Karpas-422 (cell line): ENCODE results near the gene C17orf107. TPM values are rescaled to one million over a fixed set of nuclear protein-coding genes. Genes with fewer than 3 reads are reported as not detected.
A peak's percentile ranks its signal among the peaks of the same experiment; 100 is the strongest.

Experiments
- DNase-seq: peaks from one replicate; pipeline ENCODE4 v3.0.0-alpha.2; 2015
- H2AFZ ChIP-seq: fragments of 200-600 bp; sonication (generic); 2 replicates; pipeline ENCODE4 v1.6.1; 2014; ENCODE audit warnings: antibody characterized with exemption, low read length, mixed read lengths
- H3K27ac ChIP-seq: fragments of 200-600 bp; sonication (generic); 2 replicates; pipeline ENCODE4 v1.5.1; 2014; ENCODE audit warnings: mild to moderate bottlenecking, low read length, moderate library complexity
- H3K27me3 ChIP-seq: fragments of 200-600 bp; sonication (generic); 2 replicates; pipeline ENCODE4 v1.6.1; 2014; ENCODE audit warnings: low read length, mixed read lengths
- H3K36me3 ChIP-seq: fragments of 200-600 bp; sonication (generic); 2 replicates; pipeline ENCODE4 v1.6.1; 2014; ENCODE audit warnings: low read length, mixed read lengths; ENCODE audit not compliant: insufficient read depth
- H3K4me1 ChIP-seq: fragments of 200-600 bp; sonication (generic); 2 replicates; pipeline ENCODE4 v1.6.1; 2014; ENCODE audit warnings: mild to moderate bottlenecking, low read length, mixed read lengths
- H3K4me2 ChIP-seq: fragments of 200-600 bp; sonication (generic); 2 replicates; pipeline ENCODE4 v1.6.1; 2014; ENCODE audit warnings: low read length, low read depth, mild to moderate bottlenecking; ENCODE audit not compliant: poor library complexity, severe bottlenecking
- H3K4me3 ChIP-seq: fragments of 200-600 bp; sonication (generic); 2 replicates; pipeline ENCODE4 v1.5.1; 2014; ENCODE audit warnings: mild to moderate bottlenecking, antibody characterized with exemption, low read length, mixed read lengths
- H3K79me2 ChIP-seq: fragments of 200-600 bp; sonication (generic); 2 replicates; pipeline ENCODE4 v1.6.1; 2014; ENCODE audit warnings: mild to moderate bottlenecking, low read length, mixed read lengths
- H3K9ac ChIP-seq: fragments of 200-600 bp; sonication (generic); 2 replicates; pipeline ENCODE4 v1.6.0; 2014; ENCODE audit warnings: low read length
- H3K9me2 ChIP-seq: fragments of 200-600 bp; sonication (generic), shearing (Covaris generic); replicated peaks from 2 replicates; pipeline ENCODE4 v1.6.0; 2014; ENCODE audit warnings: mild to moderate bottlenecking, low read length, moderate library complexity; ENCODE audit not compliant: insufficient read depth
- H3K9me3 ChIP-seq: fragments of 300-700, 200-600 bp; sonication (generic); 2 replicates; pipeline ENCODE4 v1.6.1; 2014; ENCODE audit warnings: low read length, mixed read lengths
- H4K20me1 ChIP-seq: fragments of 200-600 bp; sonication (generic); 2 replicates; pipeline ENCODE4 v1.6.1; 2014; ENCODE audit warnings: mild to moderate bottlenecking, antibody characterized with exemption, low read length, low read depth; ENCODE audit not compliant: insufficient read depth
- total RNA-seq: library from RNA; depleted of rRNA; stranded (reverse); fragments of >200 nt; shearing (Covaris generic); gene quantifications from 2 replicates; pipeline ENCODE4 v1.2.3, GENCODE V29; 2014; ENCODE audit warnings: low replicate concordance

The C17orf107 gene
- total RNA-seq, 1 experiment from 2014 or later, result 0.26 TPM

DNA sequence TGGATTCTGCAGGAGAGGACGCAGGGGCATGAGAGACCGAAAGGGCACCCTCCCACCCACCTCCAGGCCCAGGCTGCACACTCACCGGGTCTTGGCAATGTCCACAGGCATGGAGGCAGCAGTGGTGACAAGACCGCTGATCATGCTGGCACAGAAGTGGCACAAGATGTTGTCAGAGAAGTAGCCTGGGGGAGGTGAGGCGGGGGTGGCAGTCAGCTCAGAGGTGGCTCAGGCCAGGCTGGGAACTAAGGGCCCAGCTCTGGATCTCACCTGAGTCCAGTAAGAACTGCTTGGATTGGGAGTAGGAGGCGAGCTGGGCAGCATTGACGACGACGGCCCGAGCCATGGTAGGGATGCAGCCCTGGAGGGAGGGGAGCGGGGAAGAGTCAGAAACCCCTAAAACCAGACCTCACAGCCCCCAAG, 38.7 kb downstream of the C17orf107 start:
- Histone ChIP-seq H3K9me3 (no peaks in the 10 kb centered on the region), H3K9ac (peak overlapping the region; percentile 95), H3K9me2 (no peaks in the 10 kb centered on the region), H3K4me3 (peak overlapping the region; percentile 96; the same call in 1 of the 2 replicates), H3K27me3 (no peaks in the 10 kb centered on the region), H4K20me1 (no peaks in the 10 kb centered on the region; the same call in 1 of the 2 replicates), H3K79me2 (peaks cover 55% of the 10 kb centered on the region), H2AFZ (no peak overlapping the region), H3K4me2 (peak overlapping the region; percentile 92), H3K36me3 (peaks cover 19% of the 10 kb centered on the region), H3K4me1 (peaks cover 28% of the 10 kb centered on the region), H3K27ac (no peak overlapping the region)
- no peak for DNase-seq

DNA sequence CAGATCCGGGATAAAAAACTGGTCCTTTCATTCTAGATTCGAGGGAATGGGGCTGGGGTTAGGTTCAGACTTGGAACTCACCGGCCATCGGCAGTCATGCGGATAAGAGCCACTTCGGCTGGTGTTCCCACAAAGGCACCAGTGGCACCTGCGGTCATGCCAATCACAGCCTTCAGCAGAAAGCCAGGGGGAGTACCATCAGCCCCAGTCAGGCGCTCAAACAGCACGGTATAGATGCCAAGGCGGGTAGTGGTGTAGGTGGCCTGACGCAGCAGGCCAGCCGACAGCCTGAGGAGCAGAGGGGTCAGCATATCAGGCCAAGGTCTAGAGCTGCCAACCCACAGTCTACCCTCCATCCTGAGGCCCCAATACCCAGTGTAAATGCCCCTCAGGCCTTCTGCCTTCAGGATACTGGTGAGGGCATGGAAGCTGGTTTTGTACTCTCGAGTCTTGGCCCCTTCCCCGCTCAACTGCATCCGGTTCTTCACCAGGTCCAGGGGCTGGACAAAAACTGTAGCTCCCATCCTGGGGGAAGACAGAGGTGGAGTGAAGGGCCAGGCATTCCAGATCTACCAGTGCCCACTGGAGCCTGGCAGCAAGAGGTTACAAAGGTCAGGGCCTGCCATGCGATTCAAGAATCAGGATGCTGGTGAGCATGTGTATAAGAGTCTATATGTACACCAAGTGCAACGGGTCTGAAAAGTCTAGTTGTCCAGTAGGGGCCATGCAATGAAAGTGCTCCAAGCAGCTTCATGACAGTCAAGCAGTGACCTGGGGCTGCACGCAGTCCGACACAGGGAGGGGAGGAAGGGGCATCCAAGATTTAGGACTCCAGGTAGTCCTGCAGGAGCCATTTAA, 39.6 kb downstream of the C17orf107 start:
- Histone ChIP-seq H3K79me2 (peaks cover 56% of the 10 kb centered on the region), H3K27me3 (no peaks in the 10 kb centered on the region), H3K4me3 (peak overlapping the region; percentile 96), H3K9me3 (no peaks in the 10 kb centered on the region), H4K20me1 (no peaks in the 10 kb centered on the region; the same call in 1 of the 2 replicates), H3K27ac (peak overlapping the region; percentile 82), H2AFZ (peak overlapping the region; percentile 44; the same call in 1 of the 2 replicates), H3K9me2 (no peaks in the 10 kb centered on the region), H3K36me3 (peaks cover 24% of the 10 kb centered on the region), H3K9ac (peak overlapping the region; percentile 95), H3K4me1 (peaks cover 36% of the 10 kb centered on the region), H3K4me2 (peak overlapping the region; percentile 92)
- DNase-seq, result peak; percentile 68

DNA sequence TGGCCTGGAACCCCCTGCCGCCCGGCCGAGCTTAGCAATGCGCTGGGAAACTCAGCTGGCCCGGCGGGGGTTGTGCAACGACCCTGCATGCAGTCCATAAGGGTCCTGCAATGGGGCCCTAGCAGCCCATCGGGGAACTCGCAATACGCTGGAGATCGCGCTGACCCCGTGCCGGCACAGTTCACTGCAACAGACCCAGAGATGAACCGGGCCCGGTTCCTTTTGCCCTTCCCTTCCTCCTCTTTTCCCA, 40.1 kb downstream of the C17orf107 start:
- Histone ChIP-seq H3K9me3 (no peaks in the 10 kb centered on the region), H3K27me3 (no peaks in the 10 kb centered on the region), H3K9me2 (no peaks in the 10 kb centered on the region), H3K4me3 (peak overlapping the region; percentile 96), H3K4me1 (peaks cover 42% of the 10 kb centered on the region), H3K27ac (peak overlapping the region; percentile 82), H3K79me2 (peaks cover 56% of the 10 kb centered on the region), H2AFZ (peak overlapping the region; percentile 44; the same call in 1 of the 2 replicates), H4K20me1 (peaks cover 2% of the 10 kb centered on the region; the same call in 1 of the 2 replicates), H3K4me2 (peak overlapping the region; percentile 92), H3K36me3 (peaks cover 24% of the 10 kb centered on the region), H3K9ac (peak overlapping the region; percentile 95)
- no peak for DNase-seq

DNA sequence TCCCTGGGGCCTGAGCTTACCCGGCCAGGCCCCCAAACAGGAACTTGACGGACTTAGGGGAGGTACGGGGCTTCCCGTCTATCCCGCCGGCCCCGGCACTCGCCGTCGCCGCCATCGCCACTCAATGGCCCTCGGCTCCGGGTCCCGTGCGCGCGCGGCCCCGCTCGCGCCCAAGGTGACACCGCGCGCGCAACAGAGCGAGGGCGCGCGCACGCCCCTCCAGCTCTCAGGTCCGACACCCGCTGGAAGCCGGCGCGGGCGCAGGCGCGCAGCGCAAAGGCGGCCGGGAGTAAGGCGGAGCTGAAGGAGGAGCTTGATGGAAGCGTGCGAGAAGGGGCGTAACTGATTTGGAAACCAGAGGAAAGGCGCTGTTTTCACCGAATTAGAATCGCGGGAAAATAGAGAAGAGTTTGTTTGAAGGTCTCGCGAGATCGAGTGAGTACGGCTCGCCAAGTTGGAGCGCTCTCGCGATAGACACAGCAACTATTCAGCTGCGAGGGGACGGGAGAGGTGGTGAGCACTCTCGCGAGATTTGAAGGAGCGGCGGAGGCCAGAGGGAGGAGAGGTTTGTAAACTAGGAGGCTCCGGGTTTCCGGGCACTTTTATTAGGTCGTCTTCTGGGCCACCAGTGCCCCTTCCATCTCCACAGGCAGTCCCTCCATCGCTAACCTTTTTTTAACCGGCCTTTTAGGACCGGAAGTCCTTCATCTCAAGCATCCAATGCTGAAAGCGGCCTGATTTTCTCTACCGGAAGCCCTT, 40.6 kb downstream of the C17orf107 start, which contains the start of the genes RNF167 and SLC25A11:
Gene RNF167, plus strand, starts transcription at position 473 of the 759 bp plus-strand sequence. CDS start 642 bp downstream, outside the sequence.
Gene SLC25A11, minus strand, starts transcription at position 251 of the 759 bp plus-strand sequence. Its CDS starts 136 bp downstream, at position 115.
- Histone ChIP-seq H3K36me3 (peaks cover 24% of the 10 kb centered on the region), H3K4me3 (peak within 1 kb of the TSS; percentile 96), H3K9me3 (no peaks in the 10 kb centered on the region), H3K27me3 (no peaks in the 10 kb centered on the region), H3K27ac (peak within 1 kb of the TSS; percentile 91), H4K20me1 (peaks cover 5% of the 10 kb centered on the region; the same call in 1 of the 2 replicates), H3K9ac (peak within 1 kb of the TSS; percentile 95), H3K79me2 (peaks cover 56% of the 10 kb centered on the region), H3K4me1 (peaks cover 47% of the 10 kb centered on the region), H2AFZ (peak within 1 kb of the TSS; percentile 44; the same call in 1 of the 2 replicates), H3K4me2 (peak within 1 kb of the TSS; percentile 94), H3K9me2 (no peaks in the 10 kb centered on the region)
- DNase-seq, result peak; percentile 100

DNA sequence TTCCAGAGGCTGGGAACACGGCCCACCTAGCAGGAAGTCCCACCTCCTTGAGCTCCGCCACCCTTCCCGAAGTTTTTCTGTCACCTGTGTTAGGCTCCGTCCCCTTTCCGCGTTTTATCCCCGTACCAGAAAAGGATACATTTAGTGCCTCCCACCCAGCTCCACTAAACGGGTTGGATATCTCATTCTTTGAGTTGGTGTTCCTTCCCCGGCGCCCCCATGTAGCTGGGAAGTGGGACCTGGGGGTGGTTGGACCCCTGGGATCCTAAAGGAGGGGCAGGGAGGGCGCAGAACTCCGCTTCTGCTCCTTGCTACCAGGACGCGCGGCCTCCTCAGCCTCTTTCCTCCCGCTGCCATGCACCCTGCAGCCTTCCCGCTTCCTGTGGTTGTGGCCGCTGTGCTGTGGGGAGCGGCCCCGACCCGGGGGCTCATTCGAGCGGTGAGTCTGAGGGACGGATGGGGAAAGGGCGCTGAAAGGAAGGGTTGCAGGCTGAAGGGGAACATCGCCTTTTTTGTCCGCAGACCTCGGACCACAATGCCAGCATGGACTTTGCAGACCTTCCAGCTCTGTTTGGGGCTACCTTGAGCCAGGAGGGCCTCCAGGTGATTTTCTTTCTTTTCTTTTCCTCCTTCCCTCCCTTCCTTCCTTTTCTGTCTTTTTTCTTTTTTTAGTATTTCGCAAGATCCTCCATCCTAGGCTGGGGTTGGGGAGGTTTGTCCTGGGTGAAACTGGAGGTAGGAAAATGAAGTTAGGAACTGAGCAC, 41.4 kb downstream of the C17orf107 start:
- no peak overlapping the region for H2AFZ ChIP-seq
- H3K27me3 ChIP-seq, result no peaks in the 10 kb centered on the region
- H3K9me2 ChIP-seq, result no peaks in the 10 kb centered on the region
- H3K79me2 ChIP-seq, result peaks cover 61% of the 10 kb centered on the region
- H3K36me3 ChIP-seq, result peaks cover 29% of the 10 kb centered on the region
- peak; percentile 74 for DNase-seq
- peak overlapping the region; percentile 94 for H3K4me2 ChIP-seq
- H3K27ac ChIP-seq, result peak overlapping the region; percentile 91
- H3K4me1 ChIP-seq, result peaks cover 54% of the 10 kb centered on the region
- H3K9me3 ChIP-seq, result no peaks in the 10 kb centered on the region
- H3K9ac ChIP-seq, result peak overlapping the region; percentile 95
- H4K20me1 ChIP-seq, result peaks cover 12% of the 10 kb centered on the region; the same call in 1 of the 2 replicates
- H3K4me3 ChIP-seq, result peak overlapping the region; percentile 78

DNA sequence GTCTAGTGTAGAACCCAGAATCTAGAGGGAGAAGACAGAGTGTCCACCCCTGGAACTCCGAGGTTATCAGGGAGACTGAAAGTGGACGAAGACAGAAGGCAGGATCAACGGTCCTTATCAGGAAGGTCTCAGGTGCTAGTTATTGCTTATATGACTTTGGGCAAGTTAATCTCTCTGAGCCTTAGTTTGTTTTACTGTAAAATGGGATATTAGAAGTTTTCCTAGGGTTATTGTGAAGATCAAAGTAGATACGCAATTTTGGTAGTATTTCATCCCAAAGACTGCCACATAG, 41.9 kb downstream of the C17orf107 start:
- Histone ChIP-seq H3K9me3 (no peaks in the 10 kb centered on the region), H2AFZ (no peak overlapping the region), H4K20me1 (peaks cover 17% of the 10 kb centered on the region; the same call in 1 of the 2 replicates)

DNA sequence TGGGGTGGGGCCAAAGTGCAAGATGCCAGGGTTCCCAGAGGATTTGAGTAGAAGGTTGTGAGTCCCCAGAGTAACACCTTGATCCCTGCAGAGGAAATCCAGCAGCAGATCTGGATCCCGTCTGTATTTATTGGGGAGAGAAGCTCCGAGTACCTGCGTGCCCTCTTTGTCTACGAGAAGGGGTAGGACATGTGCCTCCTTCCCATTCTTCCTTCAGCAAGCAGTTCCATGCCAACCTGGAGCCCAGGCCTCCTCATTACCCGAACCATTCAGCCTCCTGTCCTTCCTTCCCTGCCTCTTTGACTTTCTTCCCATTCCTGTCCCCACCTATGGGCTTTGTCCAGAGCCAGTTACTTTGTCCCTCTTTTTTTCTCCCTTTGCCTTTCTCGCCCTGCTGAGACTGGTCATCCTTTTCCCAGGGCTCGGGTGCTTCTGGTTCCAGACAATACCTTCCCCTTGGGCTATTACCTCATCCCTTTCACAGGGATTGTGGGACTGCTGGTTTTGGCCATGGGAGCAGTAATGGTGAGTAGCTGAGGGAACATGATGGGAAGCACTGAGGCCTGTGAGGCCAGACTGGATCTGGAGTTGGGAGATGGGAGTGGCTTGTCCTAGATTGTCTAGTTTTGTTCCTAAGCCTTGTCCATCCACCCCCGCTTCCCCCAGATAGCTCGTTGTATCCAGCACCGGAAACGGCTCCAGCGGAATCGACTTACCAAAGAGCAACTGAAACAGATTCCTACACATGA, 43.6 kb downstream of the C17orf107 start:
- Histone ChIP-seq H3K36me3 (peaks cover 42% of the 10 kb centered on the region), H3K4me2 (peak overlapping the region; percentile 94), H3K9me2 (no peaks in the 10 kb centered on the region), H3K27ac (peak overlapping the region; percentile 91; the same call in 1 of the 2 replicates), H3K79me2 (peaks cover 70% of the 10 kb centered on the region), H2AFZ (no peak overlapping the region), H3K4me3 (0 out of 2 replicates have a peak overlapping the region, but pooled peaks have one; percentile 78), H3K4me1 (peaks cover 67% of the 10 kb centered on the region), H3K27me3 (no peaks in the 10 kb centered on the region), H4K20me1 (peaks cover 32% of the 10 kb centered on the region), H3K9me3 (no peaks in the 10 kb centered on the region), H3K9ac (peak overlapping the region; percentile 95; the same call in 1 of the 2 replicates)
- no peak for DNase-seq

More for the DNA sequence above, 41.9 kb downstream of the C17orf107 start:
- H3K79me2 ChIP-seq, result peaks cover 65% of the 10 kb centered on the region
- peaks cover 60% of the 10 kb centered on the region for H3K4me1 ChIP-seq
- DNase-seq, result no peak
- no peaks in the 10 kb centered on the region for H3K27me3 ChIP-seq
- H3K27ac ChIP-seq, result peak overlapping the region; percentile 91
- no peaks in the 10 kb centered on the region for H3K9me2 ChIP-seq
- H3K4me3 ChIP-seq, result peak overlapping the region; percentile 78
- peaks cover 32% of the 10 kb centered on the region for H3K36me3 ChIP-seq
- H3K4me2 ChIP-seq, result peak overlapping the region; percentile 94
- peak overlapping the region; percentile 95 for H3K9ac ChIP-seq
